H1 (cell line): ENCODE data around the gene SLFN14. TPM values are rescaled to one million over a fixed set of nuclear protein-coding genes. Genes with fewer than 3 reads are reported as not detected.

Source experiments
- CTCF ChIA-PET: fragments of 300-600 bp; sonication (Branson Sonifier 250); formaldehyde crosslinking; loops from one replicate; lab custom pipeline; 2021; ENCODE audit not compliant: partially characterized antibody; lab: Charles Lee
- POLR2A ChIA-PET: fragments of 300-600 bp; sonication (Branson Sonifier 250); formaldehyde crosslinking; loops from one replicate; lab custom pipeline; 2021; ENCODE audit warnings: inconsistent platforms; ENCODE audit not compliant: partially characterized antibody; lab: Charles Lee
- DNase-seq, 2 experiments: peaks; one replicate each; pipeline versions ENCODE4 v3.0.0 to v3.0.0-alpha.2; 2010 to 2022; ENCODE audit warnings: low spot score in 2 of 2, low read depth in 1 of 2, mixed read lengths in 1 of 2
- FAIRE-seq: peaks from 2 replicates; lab custom pipeline; 2011; peaks lifted over from hg19 to GRCh38; lab: Jason Lieb, UNC
- H2AFZ ChIP-seq: 2 replicates; pipeline ENCODE4 v1.8.1; 2012; ENCODE audit warnings: low read length, inconsistent platforms
- H2AK5ac ChIP-seq: 2 replicates; pipeline ENCODE4 v1.6.1; 2013; ENCODE audit warnings: low read depth, low read length
- H2BK120ac ChIP-seq: replicated peaks from 2 replicates; pipeline ENCODE3; 2013; ENCODE audit warnings: low read depth, low read length, inconsistent platforms
- H2BK12ac ChIP-seq: 2 replicates; pipeline ENCODE4 v1.6.1; 2013; ENCODE audit warnings: low read depth, low read length
- H2BK15ac ChIP-seq: 2 replicates; pipeline ENCODE4 v1.6.1; 2013; ENCODE audit warnings: low read length
- H2BK20ac ChIP-seq: 2 replicates; pipeline ENCODE4 v1.6.1; 2013; ENCODE audit warnings: low read length
- H2BK5ac ChIP-seq: 2 replicates; pipeline ENCODE4 v1.6.1; 2013; ENCODE audit warnings: low read depth, low read length
- H3K14ac ChIP-seq: 2 replicates; pipeline ENCODE4 v1.6.1; 2013; ENCODE audit warnings: inconsistent platforms; ENCODE audit not compliant: insufficient read length
- H3K18ac ChIP-seq: 2 replicates; pipeline ENCODE4 v1.6.1; 2013; ENCODE audit warnings: low read length; ENCODE audit errors: extremely low read depth
- H3K23ac ChIP-seq: 2 replicates; pipeline ENCODE4 v1.6.1; 2013; ENCODE audit warnings: inconsistent platforms; ENCODE audit not compliant: insufficient read length
- H3K23me2 ChIP-seq: 2 replicates; pipeline ENCODE4 v1.6.1; 2013; ENCODE audit warnings: low read depth, low read length
- H3K27ac ChIP-seq: 2 replicates; pipeline ENCODE4 v1.6.1; 2011; ENCODE audit warnings: low read depth, low read length, inconsistent platforms
- H3K27me3 ChIP-seq, 4 experiments: replicated peaks in 1 of 4; 1 replicate in 1 of 4; 2 replicates in 3 of 4; pipeline versions ENCODE4 v1.6.1 to v1.8.1; 2011 to 2013; ENCODE audit warnings: low read length in 3 of 4, mild to moderate bottlenecking in 3 of 4, inconsistent platforms in 2 of 4, mixed read lengths in 2 of 4, moderate library complexity in 1 of 4; ENCODE audit not compliant: control insufficient read depth in 3 of 4, insufficient read depth in 3 of 4; ENCODE audit errors: extremely low read depth in 1 of 4
- H3K36me3 ChIP-seq, 4 experiments: 2 replicates each; pipeline versions ENCODE4 v1.6.1 to v1.8.1; 2011 to 2013; ENCODE audit warnings: mild to moderate bottlenecking in 4 of 4, low read length in 3 of 4, moderate library complexity in 2 of 4, control low read depth in 1 of 4, inconsistent platforms in 1 of 4; ENCODE audit not compliant: insufficient read depth in 4 of 4, control insufficient read depth in 2 of 4
- H3K4ac ChIP-seq: replicated peaks from 2 replicates; pipeline ENCODE3; 2013; ENCODE audit warnings: low read length, low read depth, mixed read lengths, inconsistent platforms; ENCODE audit not compliant: insufficient read length
- H3K4me1 ChIP-seq, 4 experiments: replicated peaks in 1 of 4; 1 replicate in 1 of 4; 2 replicates in 3 of 4; pipeline versions ENCODE4 v1.6.1 to v1.8.1; 2011 to 2013; ENCODE audit warnings: low read length in 3 of 4, inconsistent platforms in 2 of 4, mixed read lengths in 1 of 4; ENCODE audit not compliant: insufficient read depth in 4 of 4, control insufficient read depth in 3 of 4
- H3K4me2 ChIP-seq, 2 experiments: 2 replicates each; pipeline versions ENCODE4 v1.6.1 to v1.8.1; 2011 to 2013; ENCODE audit warnings: low read depth in 2 of 2, low read length in 2 of 2, control low read depth in 1 of 2, inconsistent platforms in 1 of 2, mild to moderate bottlenecking in 1 of 2; ENCODE audit not compliant: insufficient read depth in 1 of 2
- H3K4me3 ChIP-seq, 4 experiments: fragments of 200-600, 300-600 bp in 1 of 4; sonication (generic), shearing (Covaris generic), sonication (Bioruptor Twin) in 1 of 4; 2 replicates each; pipeline versions ENCODE4 v1.5.1 to v1.8.1; 2011 to 2016; ENCODE audit warnings: low read length in 4 of 4, low read depth in 3 of 4, control low read depth in 2 of 4, inconsistent platforms in 2 of 4, mild to moderate bottlenecking in 2 of 4, mixed read lengths in 1 of 4, moderate library complexity in 1 of 4; ENCODE audit not compliant: insufficient read depth in 2 of 4; ENCODE audit errors: extremely low read depth in 1 of 4
- H3K56ac ChIP-seq: replicated peaks from 2 replicates; pipeline ENCODE3; 2013; ENCODE audit warnings: low read depth, mild to moderate bottlenecking, mixed read lengths, low read length, inconsistent platforms; ENCODE audit not compliant: insufficient read length
- H3K79me1 ChIP-seq: 2 replicates; pipeline ENCODE4 v1.6.1; 2013; ENCODE audit warnings: low read depth, low read length, control low read depth
- H3K79me2 ChIP-seq, 2 experiments: 2 replicates each; pipeline versions ENCODE4 v1.6.1 to v1.8.1; 2012 to 2013; ENCODE audit warnings: low read length in 2 of 2, mild to moderate bottlenecking in 2 of 2, inconsistent platforms in 1 of 2; ENCODE audit not compliant: insufficient read depth in 2 of 2, control insufficient read depth in 1 of 2
- H3K9ac ChIP-seq, 4 experiments: replicated peaks in 1 of 4; 1 replicate in 1 of 4; 2 replicates in 3 of 4; pipeline versions ENCODE4 v1.6.1 to v1.8.1; 2011 to 2013; ENCODE audit warnings: low read depth in 3 of 4, low read length in 3 of 4, control low read depth in 2 of 4, mild to moderate bottlenecking in 2 of 4, moderate library complexity in 2 of 4, inconsistent platforms in 1 of 4; ENCODE audit errors: extremely low read depth in 1 of 4
- H3K9me3 ChIP-seq, 2 experiments: 2 replicates each; pipeline versions ENCODE4 v1.6.1 to v1.8.1; 2012 to 2013; ENCODE audit warnings: mild to moderate bottlenecking in 2 of 2, moderate library complexity in 2 of 2, control low read depth in 1 of 2, inconsistent platforms in 1 of 2, low read depth in 1 of 2, low read length in 1 of 2, mixed read lengths in 1 of 2; ENCODE audit not compliant: insufficient read depth in 2 of 2
- H4K20me1 ChIP-seq, 2 experiments: replicated peaks in 1 of 2; 2 replicates each; pipeline versions ENCODE3 to v1.8.1; 2011 to 2013; ENCODE audit warnings: inconsistent platforms in 2 of 2, low read length in 2 of 2, mild to moderate bottlenecking in 1 of 2; ENCODE audit not compliant: insufficient read depth in 2 of 2, control insufficient read depth in 1 of 2
- H4K5ac ChIP-seq: 2 replicates; pipeline ENCODE4 v1.6.1; 2013; ENCODE audit warnings: low read length, low read depth, mixed read lengths, inconsistent platforms; ENCODE audit not compliant: insufficient read length
- H4K8ac ChIP-seq: 2 replicates; pipeline ENCODE4 v1.8.0; 2013; ENCODE audit warnings: mild to moderate bottlenecking, moderate library complexity, low read length, inconsistent platforms; ENCODE audit not compliant: insufficient read depth; ENCODE audit errors: extremely low read depth
- H4K91ac ChIP-seq: replicated peaks from 2 replicates; pipeline ENCODE3; 2013; ENCODE audit warnings: low read length, mixed read lengths, inconsistent platforms; ENCODE audit not compliant: insufficient read length
- CBX5 ChIP-seq: fragments of 300-800, 300-1000 bp; sonication (generic); IDR thresholded peaks from 2 replicates; pipeline ENCODE4 v1.7.1; 2016; ENCODE audit warnings: antibody characterized with exemption, low read length, low read depth
- CHD1 ChIP-seq: IDR thresholded peaks from 2 replicates; pipeline ENCODE4 v1.6.1; 2012; ENCODE audit warnings: low read depth, low read length, improper control_type of control experiment
- HDAC2 ChIP-seq, 2 experiments: fragments of 300-600 bp in 1 of 2; sonication (generic) in 1 of 2; IDR thresholded peaks; 2 replicates each; pipeline ENCODE4 v1.6.1; 2011 to 2012; ENCODE audit warnings: low read depth in 2 of 2, low read length in 2 of 2, mild to moderate bottlenecking in 2 of 2, moderate library complexity in 2 of 2, borderline replicate concordance in 1 of 2, inconsistent platforms in 1 of 2
- PHF8 ChIP-seq: fragments of 200-600 bp; sonication (generic); conservative IDR thresholded peaks from 2 replicates; pipeline ENCODE4 v1.7.1; 2012; ENCODE audit warnings: low read depth, mild to moderate bottlenecking, inconsistent platforms, low read length, moderate library complexity
- SP4 ChIP-seq: IDR thresholded peaks from 2 replicates; pipeline ENCODE4 v1.6.1; 2012; ENCODE audit warnings: low read length, inconsistent platforms
- TBP ChIP-seq: IDR thresholded peaks from 2 replicates; pipeline ENCODE4 v1.6.1; 2011; ENCODE audit warnings: low read depth, low read length, improper control_type of control experiment
- WGBS, 2 experiments: shearing (Covaris generic) in 1 of 2; methylation state at CpG; one replicate each; pipeline versions ENCODE4 v1.1.6 to v1.1.7; 2013 to 2015; ENCODE audit warnings: low lambda C conversion rate in 2 of 2, mixed read lengths in 2 of 2, inconsistent platforms in 1 of 2, low coverage in 1 of 2, missing lambda C conversion rate in 1 of 2; ENCODE audit not compliant: insufficient replicate concordance in 2 of 2, insufficient coverage in 1 of 2, insufficient read length in 1 of 2; ENCODE audit errors: extremely low coverage in 1 of 2, missing lambda C conversion rate in 1 of 2; 5-methylcytosine and 5-hydroxymethylcytosine counted together
- polyA plus RNA-seq, 7 experiments: library from polyadenylated mRNA; depleted of rRNA in 3 of 7; stranded (reverse) in 5 of 7; unstranded in 2 of 7; fragments of >200 nt in 5 of 7; fragments of 200-250 nt in 2 of 7; gene quantifications; 1 replicate in 5 of 7; 2 replicates in 1 of 7; 4 replicates in 1 of 7; pipeline versions ENCODE4 v1.2.1 to v1.2.3, GENCODE V29; 2011 to 2013; ENCODE audit warnings: missing spikeins in 2 of 7, mixed read lengths in 2 of 7
- total RNA-seq: library from RNA; stranded (reverse); fragmentation: NEBNext Ultra II Directional; extraction: Animal tissue kit (Norgen Biotek cat#: 25700); gene quantifications from 2 replicates; pipeline ENCODE4 v1.2.1, GENCODE V29; 2021

Gene SLFN14
- total and polyA plus RNA-seq, 2 of the 8 experiments (the other 6 are each of a cell fraction or from before 2014, with no cell fraction given) = 0.03 TPM; not detected in 1

- Histone ChIP-seq H3K4ac (no peak overlapping the region), H4K5ac (no peak overlapping the region), H3K27me3 (no peaks in the 10 kb centered on the region; a peak in 2 of 7 replicates), H3K23me2 (no peaks in the 10 kb centered on the region), H2BK120ac (no peak overlapping the region), H2BK5ac (no peak overlapping the region), H3K14ac (no peak overlapping the region), H4K20me1 (no peaks in the 10 kb centered on the region), H2BK12ac (no peak overlapping the region), H2AK5ac (no peak overlapping the region), H3K18ac (no peak overlapping the region), H3K9me3 (no peaks in the 10 kb centered on the region), H3K79me2 (no peaks in the 10 kb centered on the region), H2BK20ac (no peak overlapping the region), H3K4me1 (no peaks in the 10 kb centered on the region), H3K56ac (no peak overlapping the region), H2BK15ac (no peak overlapping the region), H3K23ac (no peak overlapping the region), H4K91ac (no peak overlapping the region), H3K4me3 (no peak overlapping the region), H3K27ac (no peak overlapping the region), H3K4me2 (no peak overlapping the region), H3K79me1 (no peaks in the 10 kb centered on the region), H2AFZ (no peak overlapping the region), H4K8ac (no peak overlapping the region), H3K36me3 (no peaks in the 10 kb centered on the region), H3K9ac (no peak overlapping the region)
- ChIA-PET POLR2A (no interaction called here), CTCF (interaction anchor here (3.0 kb wide), 1 partner anchor 10 kb away, joined by 12 read pairs; no protein-coding TSS in a partner anchor)
- 80% methylated on average over 1 of the region's 1 CpG; no CpG with 5 or more reads in 1 of the 2 experiments for WGBS, 2 experiments
- no peak for TF ChIP-seq CHD1
- TF ChIP-seq HDAC2 (IDR thresholded peaks at IDR 0.05; ENCODE audit: borderline replicate concordance in 1 of 2, low read depth in 2 of 2, low read length in 2 of 2) = no peak
- TF ChIP-seq CBX5 = no peak
- TF ChIP-seq PHF8 = no peak
- TF ChIP-seq SP4 = no peak
- no peak for TF ChIP-seq TBP
- DNase-seq (no peak), FAIRE-seq (no peak)
Measured at GRCh38 chr17:35543856-35544255, 16.8 kb downstream of the SLFN14 start.
